ENCODE results near the gene USP3. TPM values are rescaled to one million over a fixed set of nuclear protein-coding genes. Genes with fewer than 3 reads are reported as not detected.

Gene USP3, protein sequence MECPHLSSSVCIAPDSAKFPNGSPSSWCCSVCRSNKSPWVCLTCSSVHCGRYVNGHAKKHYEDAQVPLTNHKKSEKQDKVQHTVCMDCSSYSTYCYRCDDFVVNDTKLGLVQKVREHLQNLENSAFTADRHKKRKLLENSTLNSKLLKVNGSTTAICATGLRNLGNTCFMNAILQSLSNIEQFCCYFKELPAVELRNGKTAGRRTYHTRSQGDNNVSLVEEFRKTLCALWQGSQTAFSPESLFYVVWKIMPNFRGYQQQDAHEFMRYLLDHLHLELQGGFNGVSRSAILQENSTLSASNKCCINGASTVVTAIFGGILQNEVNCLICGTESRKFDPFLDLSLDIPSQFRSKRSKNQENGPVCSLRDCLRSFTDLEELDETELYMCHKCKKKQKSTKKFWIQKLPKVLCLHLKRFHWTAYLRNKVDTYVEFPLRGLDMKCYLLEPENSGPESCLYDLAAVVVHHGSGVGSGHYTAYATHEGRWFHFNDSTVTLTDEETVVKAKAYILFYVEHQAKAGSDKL
- total RNA-seq (100 to 1,000 TPM in 4 of 7 donors, 10 to 100 TPM in 3; 82.0 to 136 (median 112) TPM), polyA plus RNA-seq (10 to 100 TPM; 29.5 to 48.4 (median 38.4) TPM)
- long read RNA-seq, donor 1, partial matches to known transcripts: 0 of 1 reads
- long read RNA-seq, donor 1, other reads (novel, unspliced or antisense): 0 of 1 reads
- long read RNA-seq, donor 2, partial matches to known transcripts: 0 of 2 reads
- long read RNA-seq, donor 2, other reads (novel, unspliced or antisense): 0 of 2 reads

DNA sequence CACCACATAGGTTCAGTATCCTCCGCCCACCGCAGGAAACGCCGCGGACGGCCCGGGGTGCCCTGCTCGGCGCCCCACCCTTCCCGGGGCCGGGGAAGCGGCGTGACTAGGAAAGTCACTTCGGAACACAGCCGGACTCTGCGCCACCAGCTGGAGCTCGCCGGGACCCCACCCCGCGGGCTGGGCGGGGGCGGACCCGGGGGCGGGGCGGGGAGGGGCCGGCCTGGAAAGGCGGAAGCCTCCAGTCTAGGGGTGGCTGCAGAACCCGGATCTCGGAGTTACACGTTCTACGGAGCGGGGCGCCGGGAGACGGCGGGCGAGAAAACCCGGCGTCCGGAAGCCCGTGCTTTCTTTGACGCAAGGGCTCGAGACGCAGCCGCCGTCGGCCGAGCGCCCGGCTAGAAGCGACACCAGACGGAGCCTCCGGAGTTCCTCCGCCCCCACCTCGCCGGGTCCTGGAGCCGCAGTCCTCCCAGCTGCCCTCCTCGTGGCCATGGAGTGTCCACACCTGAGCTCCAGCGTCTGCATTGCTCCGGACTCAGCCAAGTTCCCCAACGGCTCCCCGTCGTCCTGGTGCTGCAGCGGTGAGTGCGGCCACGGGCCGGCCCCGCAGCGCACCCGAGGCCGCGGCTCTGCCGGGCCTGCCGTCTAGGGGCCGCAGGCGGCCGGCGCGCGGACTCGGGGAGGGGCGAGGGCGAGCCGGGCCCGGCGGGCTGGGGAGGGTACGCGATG is at the start of gene USP3:
USP3 (plus strand) TSS at position 347 of the 732 bp plus-strand sequence; CDS start at position 494, 147 bp downstream.
- H3K4me3 ChIP-seq: peak within 1 kb of the TSS; percentile 68 to 88 (median 80)
- peaks cover 63 to 88% (median 84%) of the 10 kb centered on the region in 6 donors for H3K4me1 ChIP-seq
- peak within 1 kb of the TSS; percentile 97 to 100 (median 100) for H3K27ac ChIP-seq
- no peaks in the 10 kb centered on the region for H3K27me3 ChIP-seq (replicated peaks in 1 of 7)
- 0 to 1% (median 0%) methylated on average over 14 to 88 of the region's 88 CpGs for WGBS, 5 donors
- peak; percentile 99 for DNase-seq
- intact Hi-C loops (cut with DNase I; ENCODE audit: low total_unique reads): no loop called here
- no peaks in the 10 kb centered on the region for H3K36me3 ChIP-seq
- no peaks in the 10 kb centered on the region for H3K9me3 ChIP-seq
- TF ChIP-seq POLR2AphosphoS5 (IDR thresholded peaks at IDR 0.05) (peak; percentile 99), POLR2A (IDR thresholded peaks at IDR 0.05) (peak; percentile 28 to 89 (median 74))
- TF ChIP-seq, protein P1, sequence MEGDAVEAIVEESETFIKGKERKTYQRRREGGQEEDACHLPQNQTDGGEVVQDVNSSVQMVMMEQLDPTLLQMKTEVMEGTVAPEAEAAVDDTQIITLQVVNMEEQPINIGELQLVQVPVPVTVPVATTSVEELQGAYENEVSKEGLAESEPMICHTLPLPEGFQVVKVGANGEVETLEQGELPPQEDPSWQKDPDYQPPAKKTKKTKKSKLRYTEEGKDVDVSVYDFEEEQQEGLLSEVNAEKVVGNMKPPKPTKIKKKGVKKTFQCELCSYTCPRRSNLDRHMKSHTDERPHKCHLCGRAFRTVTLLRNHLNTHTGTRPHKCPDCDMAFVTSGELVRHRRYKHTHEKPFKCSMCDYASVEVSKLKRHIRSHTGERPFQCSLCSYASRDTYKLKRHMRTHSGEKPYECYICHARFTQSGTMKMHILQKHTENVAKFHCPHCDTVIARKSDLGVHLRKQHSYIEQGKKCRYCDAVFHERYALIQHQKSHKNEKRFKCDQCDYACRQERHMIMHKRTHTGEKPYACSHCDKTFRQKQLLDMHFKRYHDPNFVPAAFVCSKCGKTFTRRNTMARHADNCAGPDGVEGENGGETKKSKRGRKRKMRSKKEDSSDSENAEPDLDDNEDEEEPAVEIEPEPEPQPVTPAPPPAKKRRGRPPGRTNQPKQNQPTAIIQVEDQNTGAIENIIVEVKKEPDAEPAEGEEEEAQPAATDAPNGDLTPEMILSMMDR (IDR thresholded peaks at IDR 0.05 in 8 of 11, conservative IDR thresholded peaks at IDR 0.05 in 3 of 11): peak in 9 of 11 experiments; percentile 29 to 91 (median 72)

DNA sequence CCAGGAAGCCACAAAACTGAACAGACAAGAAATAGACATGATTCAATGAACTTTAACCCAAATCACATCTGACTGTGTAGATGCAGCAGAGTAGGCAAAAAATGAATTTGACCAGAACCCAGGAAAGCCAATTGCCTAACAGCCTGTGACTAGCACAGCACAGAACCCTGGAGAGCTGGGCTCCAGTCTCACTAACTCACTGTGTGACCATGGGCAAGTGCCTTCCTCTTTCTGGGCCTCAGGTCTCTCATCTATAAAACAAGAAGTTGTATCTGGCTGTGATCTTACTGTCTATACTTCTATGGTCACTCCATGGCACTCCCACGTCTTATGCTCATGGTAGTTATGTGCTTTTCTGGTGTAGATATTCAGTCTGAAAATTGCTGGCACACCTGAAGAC is 48.1 kb upstream of the USP3 start:
- peak in 1 of 3 donors; percentile 45 for TF ChIP-seq POLR2AphosphoS5 (IDR thresholded peaks at IDR 0.05)
- TF ChIP-seq, protein P1 (IDR thresholded peaks at IDR 0.05 in 8 of 11, conservative IDR thresholded peaks at IDR 0.05 in 3 of 11): no peak
- Histone ChIP-seq H3K9me3 (peaks cover 0 to 3% (median 0%) of the 10 kb centered on the region in 8 donors), H3K36me3 (no peaks in the 10 kb centered on the region), H3K27ac (peak overlapping the region in 5 of 8 donors; percentile 9 to 72 (median 49)), H3K27me3 (replicated peaks in 1 of 7) (no peaks in the 10 kb centered on the region), H3K4me3 (no peak overlapping the region), H3K4me1 (peaks cover 0 to 24% (median 2%) of the 10 kb centered on the region in 6 donors)
- DNase-seq: no peak
- intact Hi-C loops (cut with DNase I; ENCODE audit: low total_unique reads): no loop called here
- WGBS, 5 donors: 69 to 81% (median 75%) methylated on average over 1 of the region's 1 CpG

DNA sequence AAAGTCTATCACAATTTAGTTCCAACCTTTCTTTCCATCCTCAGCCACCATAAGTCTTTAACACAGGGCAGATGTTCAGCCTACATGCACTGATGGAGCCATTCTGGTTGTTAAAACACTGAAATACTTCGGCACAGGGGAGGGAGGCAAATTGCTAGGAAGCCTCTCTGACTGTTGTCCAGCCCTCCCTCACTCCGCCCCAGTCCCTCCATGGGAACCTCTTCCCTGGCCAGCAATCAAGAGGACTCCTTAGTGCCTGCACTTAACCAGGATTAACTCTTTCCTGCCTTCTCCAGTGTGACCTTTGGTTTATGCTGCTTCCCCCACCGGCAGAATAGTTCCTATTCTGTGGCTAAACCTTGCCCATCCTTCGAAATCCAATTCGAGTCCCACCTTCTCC is 47.0 kb upstream of the USP3 start:
- Histone ChIP-seq H3K9me3 (peaks cover 0 to 3% (median 0%) of the 10 kb centered on the region in 8 donors), H3K27me3 (replicated peaks in 1 of 7) (no peaks in the 10 kb centered on the region), H3K36me3 (no peaks in the 10 kb centered on the region), H3K27ac (no peak overlapping the region), H3K4me3 (no peak overlapping the region), H3K4me1 (peaks cover 0 to 29% (median 3%) of the 10 kb centered on the region in 6 donors)
- WGBS, 5 donors: 70 to 85% (median 77%) methylated on average over 5 of the region's 5 CpGs
- DNase-seq: no peak
- intact Hi-C loops (cut with DNase I; ENCODE audit: low total_unique reads): no loop called here
- TF ChIP-seq POLR2A (IDR thresholded peaks at IDR 0.05) (no peak), POLR2AphosphoS5 (IDR thresholded peaks at IDR 0.05) (no peak)

DNA sequence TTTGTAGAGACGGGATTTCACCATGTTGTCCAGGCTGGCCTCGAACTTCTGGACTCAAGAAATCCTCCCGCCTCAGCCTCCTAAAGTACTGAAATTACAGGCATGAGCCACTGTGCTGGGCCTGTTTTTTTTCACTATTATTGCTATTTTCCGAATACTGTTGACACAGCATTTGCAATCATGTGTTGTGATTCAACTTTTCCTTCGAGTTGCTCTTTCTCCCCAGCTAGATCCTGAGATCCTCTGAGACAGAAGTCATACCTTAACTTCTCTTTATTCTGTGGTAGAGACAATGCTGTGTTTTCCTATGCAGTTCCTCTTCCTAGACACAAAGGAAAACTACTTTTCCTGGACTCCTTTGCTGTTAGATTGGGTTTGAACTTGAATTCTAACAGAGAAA is 46.4 kb upstream of the USP3 start:
- Histone ChIP-seq H3K36me3 (no peaks in the 10 kb centered on the region), H3K27ac (no peak overlapping the region), H3K4me3 (no peak overlapping the region), H3K9me3 (peaks cover 0 to 3% (median 0%) of the 10 kb centered on the region in 8 donors), H3K27me3 (replicated peaks in 1 of 7) (no peaks in the 10 kb centered on the region), H3K4me1 (peaks cover 0 to 29% (median 3%) of the 10 kb centered on the region in 6 donors)
- no peak for DNase-seq
- TF ChIP-seq POLR2AphosphoS5 (IDR thresholded peaks at IDR 0.05): no peak
- TF ChIP-seq POLR2A (IDR thresholded peaks at IDR 0.05): no peak
- TF ChIP-seq, protein P1 (IDR thresholded peaks at IDR 0.05 in 8 of 11, conservative IDR thresholded peaks at IDR 0.05 in 3 of 11): no peak
- intact Hi-C loops (cut with DNase I; ENCODE audit: low total_unique reads): no loop called here
- WGBS, 5 donors: 78 to 89% (median 85%) methylated on average over 5 of the region's 5 CpGs
